ENCODE measurements around the gene ANGPTL4.

ANGPTL4 gene

GRCh38 chr19:8366961-8367326 is 3.0 kb downstream of the ANGPTL4 start:
- Histone ChIP-seq H3K4me1 (ENCODE audit: control insufficient read depth, low read length) (no peaks in the 10 kb centered on the region), H3K36me3 (ENCODE audit: control insufficient read depth, low read length) (no peaks in the 10 kb centered on the region), H3K27me3 (ENCODE audit: control insufficient read depth, low read length) (peaks cover 17% of the 10 kb centered on the region), H3K79me2 (ENCODE audit: control insufficient read depth, low read length) (no peaks in the 10 kb centered on the region), H3K4me3 (ENCODE audit: low read length) (no peak overlapping the region), H3K9me3 (ENCODE audit: control insufficient read depth, insufficient read depth, low read length) (no peaks in the 10 kb centered on the region), H4K20me1 (ENCODE audit: control insufficient read depth, insufficient read depth, low read depth, low read length) (no peaks in the 10 kb centered on the region), H3F3A (ENCODE audit: control insufficient read depth, insufficient read depth) (no peaks in the 10 kb centered on the region), H3K9me2 (replicated peaks; ENCODE audit: control insufficient read depth, low read length) (no peaks in the 10 kb centered on the region), H3K4me2 (ENCODE audit: low read length) (no peak overlapping the region), H3K27ac (ENCODE audit: low read depth, low read length) (no peak overlapping the region)
- TF ChIP-seq CTCF (IDR thresholded peaks at IDR 0.05; ENCODE audit: low read depth, low read length, poor library complexity, severe bottlenecking) (no peak), EZH2phosphoT487 (IDR thresholded peaks at IDR 0.05; ENCODE audit: borderline replicate concordance, low read length) (no peak)

- no peaks in the 10 kb centered on the region for H3K79me2 ChIP-seq (ENCODE audit: control insufficient read depth, low read length)
- H3K4me2 ChIP-seq (ENCODE audit: low read length), result no peak overlapping the region
- H3K36me3 ChIP-seq (ENCODE audit: control insufficient read depth, low read length), result no peaks in the 10 kb centered on the region
- no peaks in the 10 kb centered on the region for H3F3A ChIP-seq (ENCODE audit: control insufficient read depth, insufficient read depth)
- no peak for TF ChIP-seq EZH2phosphoT487 (IDR thresholded peaks at IDR 0.05; ENCODE audit: borderline replicate concordance, low read length)
- no peak for TF ChIP-seq CTCF (IDR thresholded peaks at IDR 0.05; ENCODE audit: low read depth, low read length, poor library complexity, severe bottlenecking)
- no peaks in the 10 kb centered on the region for H4K20me1 ChIP-seq (ENCODE audit: control insufficient read depth, insufficient read depth, low read depth, low read length)
- H3K9me2 ChIP-seq (replicated peaks; ENCODE audit: control insufficient read depth, low read length), result no peaks in the 10 kb centered on the region
- no peak overlapping the region for H3K4me3 ChIP-seq (ENCODE audit: low read length)
- no peak overlapping the region for H3K27ac ChIP-seq (ENCODE audit: low read depth, low read length)
- H3K4me1 ChIP-seq (ENCODE audit: control insufficient read depth, low read length), result no peaks in the 10 kb centered on the region
- peaks cover 17% of the 10 kb centered on the region for H3K27me3 ChIP-seq (ENCODE audit: control insufficient read depth, low read length)
- H3K9me3 ChIP-seq (ENCODE audit: control insufficient read depth, insufficient read depth, low read length), result no peaks in the 10 kb centered on the region
Measured at GRCh38 chr19:8367327-8368001, 3.5 kb downstream of the ANGPTL4 start.

- Histone ChIP-seq H3K9me3 (ENCODE audit: control insufficient read depth, insufficient read depth, low read length) (no peaks in the 10 kb centered on the region), H3K4me1 (ENCODE audit: control insufficient read depth, low read length) (no peaks in the 10 kb centered on the region), H3K36me3 (ENCODE audit: control insufficient read depth, low read length) (no peaks in the 10 kb centered on the region), H3K4me3 (ENCODE audit: low read length) (no peak overlapping the region), H3K79me2 (ENCODE audit: control insufficient read depth, low read length) (no peaks in the 10 kb centered on the region), H3K4me2 (ENCODE audit: low read length) (no peak overlapping the region), H3K9me2 (replicated peaks; ENCODE audit: control insufficient read depth, low read length) (no peaks in the 10 kb centered on the region), H4K20me1 (ENCODE audit: control insufficient read depth, insufficient read depth, low read depth, low read length) (no peaks in the 10 kb centered on the region), H3K27ac (ENCODE audit: low read depth, low read length) (no peak overlapping the region), H3F3A (ENCODE audit: control insufficient read depth, insufficient read depth) (no peaks in the 10 kb centered on the region), H3K27me3 (ENCODE audit: control insufficient read depth, low read length) (no peaks in the 10 kb centered on the region; the same call in 1 of the 2 replicates)
- no peak for TF ChIP-seq CTCF (IDR thresholded peaks at IDR 0.05; ENCODE audit: low read depth, low read length, poor library complexity, severe bottlenecking)
- no peak for TF ChIP-seq EZH2phosphoT487 (IDR thresholded peaks at IDR 0.05; ENCODE audit: borderline replicate concordance, low read length)
Measured at GRCh38 chr19:8370176-8371010, 6.4 kb downstream of the ANGPTL4 start.

Measured in DOHH2 (cell line).